AG09309 (cell line): ENCODE data around the gene KIAA0040.

ENCODE experiments used
- DNase-seq: peaks from one replicate; pipeline ENCODE4 v3.0.0-alpha.2; 2010; ENCODE audit warnings: low read depth
- H3K4me3 ChIP-seq: 2 replicates; pipeline ENCODE4 v1.5.1; 2011; ENCODE audit warnings: mild to moderate bottlenecking, low read depth, low read length, moderate library complexity; ENCODE audit not compliant: control insufficient read depth
- TF ChIP-seq, protein P1 (sequence below): IDR thresholded peaks from 2 replicates; pipeline ENCODE4 v1.5.1; 2011; ENCODE audit warnings: mild to moderate bottlenecking, low read depth, low read length, inconsistent platforms; ENCODE audit not compliant: insufficient read depth, control insufficient read depth; ENCODE audit errors: missing control alignments

Gene KIAA0040

DNA sequence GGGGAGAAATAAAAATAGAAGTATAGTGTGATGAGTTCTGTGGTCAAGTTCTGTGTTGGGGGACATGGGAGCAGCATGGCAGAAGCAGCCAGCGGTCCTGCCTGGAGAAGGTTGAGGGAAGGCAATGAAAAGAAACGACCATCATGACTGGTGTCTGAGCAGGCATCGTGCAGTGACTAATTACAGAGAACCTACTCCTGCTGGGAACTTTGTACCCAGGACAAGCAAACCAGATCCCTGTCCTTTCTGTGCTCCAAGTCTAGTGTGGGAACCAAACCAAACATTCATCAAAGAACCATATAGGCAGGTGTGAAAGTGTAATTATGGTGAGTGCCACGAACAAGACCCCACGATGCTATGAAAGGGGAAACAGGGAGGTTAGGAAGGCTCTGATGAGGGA, 25.8 kb downstream of the KIAA0040 start:
- no peak overlapping the region for H3K4me3 ChIP-seq
- TF ChIP-seq, protein P1, sequence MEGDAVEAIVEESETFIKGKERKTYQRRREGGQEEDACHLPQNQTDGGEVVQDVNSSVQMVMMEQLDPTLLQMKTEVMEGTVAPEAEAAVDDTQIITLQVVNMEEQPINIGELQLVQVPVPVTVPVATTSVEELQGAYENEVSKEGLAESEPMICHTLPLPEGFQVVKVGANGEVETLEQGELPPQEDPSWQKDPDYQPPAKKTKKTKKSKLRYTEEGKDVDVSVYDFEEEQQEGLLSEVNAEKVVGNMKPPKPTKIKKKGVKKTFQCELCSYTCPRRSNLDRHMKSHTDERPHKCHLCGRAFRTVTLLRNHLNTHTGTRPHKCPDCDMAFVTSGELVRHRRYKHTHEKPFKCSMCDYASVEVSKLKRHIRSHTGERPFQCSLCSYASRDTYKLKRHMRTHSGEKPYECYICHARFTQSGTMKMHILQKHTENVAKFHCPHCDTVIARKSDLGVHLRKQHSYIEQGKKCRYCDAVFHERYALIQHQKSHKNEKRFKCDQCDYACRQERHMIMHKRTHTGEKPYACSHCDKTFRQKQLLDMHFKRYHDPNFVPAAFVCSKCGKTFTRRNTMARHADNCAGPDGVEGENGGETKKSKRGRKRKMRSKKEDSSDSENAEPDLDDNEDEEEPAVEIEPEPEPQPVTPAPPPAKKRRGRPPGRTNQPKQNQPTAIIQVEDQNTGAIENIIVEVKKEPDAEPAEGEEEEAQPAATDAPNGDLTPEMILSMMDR = no peak
- DNase-seq = no peak

DNA sequence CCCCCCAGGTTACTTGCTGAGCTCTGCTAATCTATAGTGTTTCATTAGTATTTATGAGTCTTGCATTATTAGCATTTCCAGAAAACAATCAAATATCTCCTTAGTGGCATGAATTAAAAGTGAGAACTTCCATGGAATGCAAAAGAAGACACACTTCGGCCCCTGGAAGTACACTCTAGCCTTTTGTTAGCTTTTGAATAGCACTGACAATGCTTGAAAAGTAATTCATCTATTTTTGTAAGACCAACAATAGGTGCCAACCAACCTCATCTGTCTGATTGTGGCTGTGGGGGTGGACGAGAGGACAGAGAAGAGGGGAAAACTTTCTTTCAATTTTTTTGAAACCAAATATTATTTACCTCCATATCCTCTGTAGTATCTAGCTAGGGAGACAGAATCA, 27.8 kb downstream of the KIAA0040 start:
- no peak overlapping the region for H3K4me3 ChIP-seq
- TF ChIP-seq, protein P1 = no peak
- no peak for DNase-seq

DNA sequence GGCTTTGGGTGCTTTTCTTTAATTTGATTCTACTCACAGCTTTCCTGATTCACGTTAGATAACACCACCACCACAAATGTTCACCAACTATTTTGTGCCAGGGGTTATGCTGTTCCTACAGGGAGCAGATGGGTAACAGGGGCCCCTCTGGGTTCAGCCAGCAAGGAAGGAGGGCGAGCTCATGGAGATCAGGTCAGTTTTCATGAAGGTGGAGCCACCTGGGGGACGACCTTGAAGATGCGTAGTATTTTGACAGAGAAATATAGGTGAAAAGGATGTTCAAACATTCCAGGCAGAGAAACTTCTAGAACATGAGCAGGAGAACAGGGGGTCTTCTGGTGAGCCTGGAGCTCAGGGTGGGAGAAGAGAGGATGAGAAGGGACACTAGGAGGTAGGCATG, 28.9 kb downstream of the KIAA0040 start:
- TF ChIP-seq, protein P1 = no peak

DNA sequence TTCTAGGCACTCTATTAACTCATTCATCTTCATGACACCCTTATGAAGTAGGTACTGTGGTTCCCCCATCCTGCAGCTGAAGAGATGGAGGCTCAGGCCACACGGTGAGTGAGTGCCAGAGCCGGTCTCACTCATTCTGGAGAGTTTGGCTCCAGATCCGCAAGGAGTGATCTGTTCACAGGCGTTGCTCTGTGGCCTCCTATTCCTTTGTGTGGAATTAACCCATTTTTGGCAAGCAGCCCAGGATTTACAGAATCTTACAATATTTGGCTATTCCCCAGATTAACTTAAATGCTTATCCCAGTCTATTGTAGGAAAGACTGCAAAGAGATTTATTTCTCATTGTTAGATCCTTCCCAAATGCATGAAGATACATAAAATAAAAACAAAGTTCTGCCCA, 29.6 kb downstream of the KIAA0040 start:
- DNase-seq = no peak
- TF ChIP-seq, protein P1 = no peak
- no peak overlapping the region for H3K4me3 ChIP-seq

More for the DNA sequence above, 28.9 kb downstream of the KIAA0040 start:
- DNase-seq = no peak
- H3K4me3 ChIP-seq = no peak overlapping the region

DNA sequence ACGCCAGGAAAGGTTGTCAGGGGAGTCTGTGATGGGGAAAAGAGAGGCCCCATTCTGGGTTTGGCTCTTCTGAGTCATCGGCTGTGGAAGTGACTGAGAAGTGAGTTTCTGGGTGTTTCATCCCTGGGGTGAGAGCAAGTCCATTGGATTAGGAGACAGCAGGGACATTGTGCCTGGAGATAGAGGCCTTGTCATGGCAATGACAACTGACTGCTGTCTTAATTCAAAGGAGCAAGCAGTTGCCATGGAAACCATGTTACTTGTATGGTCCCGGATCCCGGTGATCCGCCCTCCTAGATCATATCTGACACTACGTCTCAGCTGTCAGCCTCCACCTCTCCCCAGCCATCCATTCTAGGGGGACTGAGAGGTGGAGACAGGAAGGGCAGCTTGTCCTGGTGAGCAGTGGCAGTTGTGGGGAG, 34.4 kb downstream of the KIAA0040 start:
- no peak overlapping the region for H3K4me3 ChIP-seq
- DNase-seq = no peak
- TF ChIP-seq, protein P1 = no peak

DNA sequence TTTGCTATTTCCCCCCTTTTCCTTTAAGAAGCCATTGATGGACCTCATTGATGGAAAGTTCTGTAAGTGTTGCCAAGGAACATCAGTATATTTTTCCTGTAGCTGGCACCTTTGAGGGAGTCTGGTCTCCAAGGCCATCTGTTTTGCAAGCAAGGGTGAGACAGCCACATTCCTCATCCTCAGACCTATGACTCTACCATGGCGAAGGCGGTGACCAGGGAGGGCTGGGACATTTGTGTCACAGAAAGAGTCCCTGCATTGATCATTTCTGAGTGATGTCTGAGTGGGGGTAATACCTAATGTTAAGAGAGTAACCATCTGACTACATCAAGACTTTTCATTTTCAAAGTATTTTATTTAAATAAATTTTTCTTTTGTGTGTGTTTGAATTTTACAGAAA, 35.4 kb downstream of the KIAA0040 start:
- DNase-seq = no peak
- TF ChIP-seq, protein P1 = no peak
- no peak overlapping the region for H3K4me3 ChIP-seq

DNA sequence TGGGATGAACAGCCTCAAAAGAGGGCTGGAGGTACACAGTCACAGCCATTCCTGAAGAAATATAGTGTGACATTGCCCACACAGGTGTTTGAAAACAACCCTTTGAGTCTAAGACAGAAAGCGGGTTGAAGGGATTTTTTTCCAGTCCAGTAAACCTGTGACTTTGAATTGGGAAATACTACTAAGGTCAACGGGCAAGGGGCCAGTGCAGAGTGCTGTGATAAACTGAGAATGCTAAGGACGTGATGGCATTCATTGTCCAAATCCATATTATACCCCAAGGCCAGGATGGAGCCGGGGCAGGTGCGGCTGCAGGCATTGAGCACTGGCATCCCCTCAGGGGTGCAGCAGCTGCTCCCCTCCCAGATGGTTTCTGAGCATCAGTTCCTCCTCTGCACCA, 36.6 kb downstream of the KIAA0040 start:
- H3K4me3 ChIP-seq = no peak overlapping the region
- TF ChIP-seq, protein P1 = no peak
- DNase-seq = no peak
